Fibroblast of lung (primary cell): Measurements from ENCODE around the gene TTLL11.

Experiments
- EZH2 ChIP-seq: IDR thresholded peaks from 2 replicates; pipeline ENCODE4 v1.5.1; 2012; ENCODE audit warnings: low read length, control low read depth, mild to moderate bottlenecking; ENCODE audit errors: missing control alignments
- TF ChIP-seq, protein P1 (sequence below), 2 donors: IDR thresholded peaks in 1 of 2; conservative IDR thresholded peaks in 1 of 2; 1 replicate in 1 of 2; 2 replicates in 1 of 2; pipeline ENCODE4 v1.5.1; 2011 to 2012; ENCODE audit warnings: low read length in 2 of 2, control low read depth in 1 of 2, inconsistent platforms in 1 of 2, low read depth in 1 of 2, mild to moderate bottlenecking in 1 of 2

- TF ChIP-seq EZH2: no peak
- TF ChIP-seq, protein P1, sequence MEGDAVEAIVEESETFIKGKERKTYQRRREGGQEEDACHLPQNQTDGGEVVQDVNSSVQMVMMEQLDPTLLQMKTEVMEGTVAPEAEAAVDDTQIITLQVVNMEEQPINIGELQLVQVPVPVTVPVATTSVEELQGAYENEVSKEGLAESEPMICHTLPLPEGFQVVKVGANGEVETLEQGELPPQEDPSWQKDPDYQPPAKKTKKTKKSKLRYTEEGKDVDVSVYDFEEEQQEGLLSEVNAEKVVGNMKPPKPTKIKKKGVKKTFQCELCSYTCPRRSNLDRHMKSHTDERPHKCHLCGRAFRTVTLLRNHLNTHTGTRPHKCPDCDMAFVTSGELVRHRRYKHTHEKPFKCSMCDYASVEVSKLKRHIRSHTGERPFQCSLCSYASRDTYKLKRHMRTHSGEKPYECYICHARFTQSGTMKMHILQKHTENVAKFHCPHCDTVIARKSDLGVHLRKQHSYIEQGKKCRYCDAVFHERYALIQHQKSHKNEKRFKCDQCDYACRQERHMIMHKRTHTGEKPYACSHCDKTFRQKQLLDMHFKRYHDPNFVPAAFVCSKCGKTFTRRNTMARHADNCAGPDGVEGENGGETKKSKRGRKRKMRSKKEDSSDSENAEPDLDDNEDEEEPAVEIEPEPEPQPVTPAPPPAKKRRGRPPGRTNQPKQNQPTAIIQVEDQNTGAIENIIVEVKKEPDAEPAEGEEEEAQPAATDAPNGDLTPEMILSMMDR (conservative IDR thresholded peaks at IDR 0.05 in 1 of 2, IDR thresholded peaks at IDR 0.05 in 1 of 2; ENCODE audit: low read depth in 1 of 2, low read length in 2 of 2): no peak
Observed at GRCh38 chr9:121831869-121832268, 261.2 kb downstream of the TTLL11 start.
